Measurements from ENCODE around the gene CSAD.

CSAD gene

GRCh38 chr12:53214221-53214620, 33.5 kb upstream of the CSAD start:
- H3K79me2 ChIP-seq (ENCODE audit: insufficient read depth, low read length), result no peaks in the 10 kb centered on the region
- H2AFZ ChIP-seq (ENCODE audit: low read depth, low read length, severe bottlenecking), result no peak overlapping the region
- H3K27ac ChIP-seq (ENCODE audit: low read depth, low read length), result no peak overlapping the region
- H3K4me3 ChIP-seq (ENCODE audit: insufficient read depth, low read length, poor library complexity, severe bottlenecking), result no peak overlapping the region
- no peaks in the 10 kb centered on the region for H3K9me2 ChIP-seq (replicated peaks; ENCODE audit: insufficient read depth, low read length)
- H3K36me3 ChIP-seq (ENCODE audit: low read length), result no peaks in the 10 kb centered on the region
- H3F3A ChIP-seq (ENCODE audit: insufficient read depth), result peaks cover 9% of the 10 kb centered on the region; the same call in 1 of the 2 replicates
- H3K9ac ChIP-seq (ENCODE audit: low read length), result no peak overlapping the region
- no peaks in the 10 kb centered on the region for H3K9me3 ChIP-seq (ENCODE audit: insufficient read depth, low read length)
- no peak overlapping the region for H3K4me2 ChIP-seq (ENCODE audit: low read depth, low read length, poor library complexity, severe bottlenecking)
- H3K27me3 ChIP-seq (ENCODE audit: low read length), result no peaks in the 10 kb centered on the region
- no peaks in the 10 kb centered on the region for H4K20me1 ChIP-seq (ENCODE audit: low read depth, low read length)
- no peak for TF ChIP-seq EZH2phosphoT487 (conservative IDR thresholded peaks at IDR 0.05; ENCODE audit: low read length)

- TF ChIP-seq EZH2phosphoT487 (conservative IDR thresholded peaks at IDR 0.05; ENCODE audit: low read length) (no peak), CTCF (IDR thresholded peaks at IDR 0.05; ENCODE audit: insufficient read depth, low read length, poor library complexity, severe bottlenecking) (peak; percentile 93)
- Histone ChIP-seq H3K27ac (ENCODE audit: low read depth, low read length) (no peak overlapping the region), H4K20me1 (ENCODE audit: low read depth, low read length) (no peaks in the 10 kb centered on the region), H3K79me2 (ENCODE audit: insufficient read depth, low read length) (no peaks in the 10 kb centered on the region), H3K4me3 (ENCODE audit: insufficient read depth, low read length, poor library complexity, severe bottlenecking) (no peak overlapping the region), H3K4me2 (ENCODE audit: low read depth, low read length, poor library complexity, severe bottlenecking) (no peak overlapping the region), H3K36me3 (ENCODE audit: low read length) (no peaks in the 10 kb centered on the region), H3K9me3 (ENCODE audit: insufficient read depth, low read length) (no peaks in the 10 kb centered on the region), H3K27me3 (ENCODE audit: low read length) (no peaks in the 10 kb centered on the region), H3F3A (ENCODE audit: insufficient read depth) (peaks cover 9% of the 10 kb centered on the region; the same call in 1 of the 2 replicates), H2AFZ (ENCODE audit: low read depth, low read length, severe bottlenecking) (no peak overlapping the region), H3K9ac (ENCODE audit: low read length) (no peak overlapping the region), H3K9me2 (replicated peaks; ENCODE audit: insufficient read depth, low read length) (no peaks in the 10 kb centered on the region)
Observed at GRCh38 chr12:53213348-53213747, 32.6 kb upstream of the CSAD start.

GRCh38 chr12:53212931-53213330, 32.2 kb upstream of the CSAD start:
- Histone ChIP-seq H3F3A (ENCODE audit: insufficient read depth) (peaks cover 13% of the 10 kb centered on the region; the same call in 1 of the 2 replicates), H3K79me2 (ENCODE audit: insufficient read depth, low read length) (no peaks in the 10 kb centered on the region), H3K36me3 (ENCODE audit: low read length) (no peaks in the 10 kb centered on the region), H2AFZ (ENCODE audit: low read depth, low read length, severe bottlenecking) (no peak overlapping the region), H3K27ac (ENCODE audit: low read depth, low read length) (no peak overlapping the region), H3K27me3 (ENCODE audit: low read length) (no peaks in the 10 kb centered on the region), H3K9ac (ENCODE audit: low read length) (no peak overlapping the region), H4K20me1 (ENCODE audit: low read depth, low read length) (no peaks in the 10 kb centered on the region), H3K4me2 (ENCODE audit: low read depth, low read length, poor library complexity, severe bottlenecking) (no peak overlapping the region), H3K9me3 (ENCODE audit: insufficient read depth, low read length) (no peaks in the 10 kb centered on the region), H3K4me3 (ENCODE audit: insufficient read depth, low read length, poor library complexity, severe bottlenecking) (no peak overlapping the region), H3K9me2 (replicated peaks; ENCODE audit: insufficient read depth, low read length) (no peaks in the 10 kb centered on the region)
- TF ChIP-seq EZH2phosphoT487 (conservative IDR thresholded peaks at IDR 0.05; ENCODE audit: low read length) (no peak), CTCF (IDR thresholded peaks at IDR 0.05; ENCODE audit: insufficient read depth, low read length, poor library complexity, severe bottlenecking) (no peak)

GRCh38 chr12:53211476-53212381, 31.0 kb upstream of the CSAD start:
- Histone ChIP-seq H3K36me3 (ENCODE audit: low read length) (no peaks in the 10 kb centered on the region), H3K79me2 (ENCODE audit: insufficient read depth, low read length) (peaks cover 3% of the 10 kb centered on the region), H3K27ac (ENCODE audit: low read depth, low read length) (no peak overlapping the region)

More at GRCh38 chr12:53211476-53212381, 31.0 kb upstream of the CSAD start:
- Histone ChIP-seq H2AFZ (ENCODE audit: low read depth, low read length, severe bottlenecking) (no peak overlapping the region), H3F3A (ENCODE audit: insufficient read depth) (peaks cover 15% of the 10 kb centered on the region; the same call in 1 of the 2 replicates), H3K4me3 (ENCODE audit: insufficient read depth, low read length, poor library complexity, severe bottlenecking) (no peak overlapping the region), H4K20me1 (ENCODE audit: low read depth, low read length) (no peaks in the 10 kb centered on the region), H3K9me3 (ENCODE audit: insufficient read depth, low read length) (no peaks in the 10 kb centered on the region), H3K9ac (ENCODE audit: low read length) (no peak overlapping the region), H3K4me2 (ENCODE audit: low read depth, low read length, poor library complexity, severe bottlenecking) (no peak overlapping the region), H3K27me3 (ENCODE audit: low read length) (no peaks in the 10 kb centered on the region), H3K9me2 (replicated peaks; ENCODE audit: insufficient read depth, low read length) (no peaks in the 10 kb centered on the region)
- peak; percentile 71 for TF ChIP-seq CTCF (IDR thresholded peaks at IDR 0.05; ENCODE audit: insufficient read depth, low read length, poor library complexity, severe bottlenecking)
- TF ChIP-seq EZH2phosphoT487 (conservative IDR thresholded peaks at IDR 0.05; ENCODE audit: low read length), result no peak
